Mononuclear cell (primary cell): ENCODE results near the gene PHTF2. TPM values are rescaled to one million over a fixed set of nuclear protein-coding genes. Genes with fewer than 3 reads are reported as not detected.

ENCODE experiments used
- H3K27me3 ChIP-seq: 2 replicates; pipeline ENCODE4 v1.6.0; 2011; ENCODE audit warnings: low read length, control low read depth; ENCODE audit not compliant: insufficient read depth
- H3K4me1 ChIP-seq: 2 replicates; pipeline ENCODE4 v1.5.1; 2011; ENCODE audit warnings: mild to moderate bottlenecking, low read length, control low read depth; ENCODE audit not compliant: insufficient read depth
- H3K4me3 ChIP-seq: 2 replicates; pipeline ENCODE4 v1.5.1; 2011; ENCODE audit warnings: mild to moderate bottlenecking, low read length, moderate library complexity
- H3K9me3 ChIP-seq: 2 replicates; pipeline ENCODE4 v1.5.1; 2011; ENCODE audit warnings: low read depth, mild to moderate bottlenecking, control low read depth, low read length
- total RNA-seq: library from RNA; depleted of rRNA; stranded (reverse); fragments of >200 nt; gene quantifications from one replicate; pipeline ENCODE4 v1.2.3, GENCODE V29; 2012

Gene PHTF2
- total RNA-seq, 1 donor, result 34.8 TPM

GRCh38 chr7:77940647-77941046 is 142.1 kb downstream of the PHTF2 start:
- H3K4me1 ChIP-seq, result no peaks in the 10 kb centered on the region
- no peaks in the 10 kb centered on the region for H3K9me3 ChIP-seq
- H3K27me3 ChIP-seq, result no peaks in the 10 kb centered on the region

GRCh38 chr7:77942431-77942830 is 143.9 kb downstream of the PHTF2 start:
- no peaks in the 10 kb centered on the region for H3K4me1 ChIP-seq
- H3K4me3 ChIP-seq, result no peak overlapping the region
- no peaks in the 10 kb centered on the region for H3K9me3 ChIP-seq
- no peaks in the 10 kb centered on the region for H3K27me3 ChIP-seq

More at GRCh38 chr7:77940647-77941046, 142.1 kb downstream of the PHTF2 start:
- H3K4me3 ChIP-seq, result no peak overlapping the region

GRCh38 chr7:77944183-77945182 is 145.9 kb downstream of the PHTF2 start:
- Histone ChIP-seq H3K4me3 (no peak overlapping the region), H3K4me1 (no peaks in the 10 kb centered on the region), H3K27me3 (no peaks in the 10 kb centered on the region), H3K9me3 (no peaks in the 10 kb centered on the region)

GRCh38 chr7:77950548-77950947 is 152.0 kb downstream of the PHTF2 start:
- H3K4me1 ChIP-seq, result no peaks in the 10 kb centered on the region
- H3K9me3 ChIP-seq, result no peaks in the 10 kb centered on the region
- H3K27me3 ChIP-seq, result no peaks in the 10 kb centered on the region
- H3K4me3 ChIP-seq, result no peak overlapping the region

- no peaks in the 10 kb centered on the region for H3K4me1 ChIP-seq
- no peaks in the 10 kb centered on the region for H3K27me3 ChIP-seq
- H3K9me3 ChIP-seq, result no peaks in the 10 kb centered on the region
- no peak overlapping the region for H3K4me3 ChIP-seq
These were observed 156.4 kb downstream of the PHTF2 start for GRCh38 chr7:77954773-77955555.

- H3K4me1 ChIP-seq, result no peaks in the 10 kb centered on the region
- no peaks in the 10 kb centered on the region for H3K27me3 ChIP-seq
- H3K9me3 ChIP-seq, result no peaks in the 10 kb centered on the region
- no peak overlapping the region for H3K4me3 ChIP-seq
These were observed 159.9 kb downstream of the PHTF2 start for GRCh38 chr7:77958436-77958835.

GRCh38 chr7:77959080-77959479 is 160.5 kb downstream of the PHTF2 start:
- no peaks in the 10 kb centered on the region for H3K4me1 ChIP-seq
- H3K9me3 ChIP-seq, result no peaks in the 10 kb centered on the region
- H3K4me3 ChIP-seq, result no peak overlapping the region
- no peaks in the 10 kb centered on the region for H3K27me3 ChIP-seq

GRCh38 chr7:77960336-77960735 is 161.8 kb downstream of the PHTF2 start:
- Histone ChIP-seq H3K4me3 (no peak overlapping the region), H3K9me3 (no peaks in the 10 kb centered on the region), H3K27me3 (no peaks in the 10 kb centered on the region), H3K4me1 (no peaks in the 10 kb centered on the region)

- Histone ChIP-seq H3K4me1 (no peaks in the 10 kb centered on the region), H3K9me3 (no peaks in the 10 kb centered on the region), H3K4me3 (no peak overlapping the region), H3K27me3 (no peaks in the 10 kb centered on the region)
These were observed 168.9 kb downstream of the PHTF2 start for GRCh38 chr7:77967429-77967828.

GRCh38 chr7:77971726-77972125 is 173.2 kb downstream of the PHTF2 start:
- Histone ChIP-seq H3K4me1 (no peaks in the 10 kb centered on the region), H3K4me3 (no peak overlapping the region), H3K27me3 (no peaks in the 10 kb centered on the region), H3K9me3 (no peaks in the 10 kb centered on the region)

- H3K9me3 ChIP-seq, result no peaks in the 10 kb centered on the region
- H3K27me3 ChIP-seq, result no peaks in the 10 kb centered on the region
- no peak overlapping the region for H3K4me3 ChIP-seq
- H3K4me1 ChIP-seq, result no peaks in the 10 kb centered on the region
These were observed 177.3 kb downstream of the PHTF2 start for GRCh38 chr7:77975672-77976480.

- no peak overlapping the region for H3K4me3 ChIP-seq
- no peaks in the 10 kb centered on the region for H3K27me3 ChIP-seq
- H3K9me3 ChIP-seq, result no peaks in the 10 kb centered on the region
- no peaks in the 10 kb centered on the region for H3K4me1 ChIP-seq
These were observed 180.6 kb downstream of the PHTF2 start for GRCh38 chr7:77979219-77979618.

- no peaks in the 10 kb centered on the region for H3K27me3 ChIP-seq
- H3K4me3 ChIP-seq, result no peak overlapping the region
- H3K9me3 ChIP-seq, result no peaks in the 10 kb centered on the region
- H3K4me1 ChIP-seq, result no peaks in the 10 kb centered on the region
These were observed 181.6 kb downstream of the PHTF2 start for GRCh38 chr7:77980087-77980713.

- Histone ChIP-seq H3K9me3 (no peaks in the 10 kb centered on the region), H3K27me3 (no peaks in the 10 kb centered on the region), H3K4me3 (no peak overlapping the region), H3K4me1 (no peaks in the 10 kb centered on the region)
These were observed 184.5 kb downstream of the PHTF2 start for GRCh38 chr7:77982926-77983550.
